ENCODE results near the gene TPX2.

- peak; percentile 69 for TF ChIP-seq JUNB (IDR thresholded peaks at IDR 0.05)
- no peak for TF ChIP-seq CTCF (IDR thresholded peaks at IDR 0.05)
These were observed 97.1 kb downstream of the TPX2 start for GRCh38 chr20:31835977-31836852.
